Fibroblast of lung (primary cell): ENCODE results near the gene ATP7A. TPM values are rescaled to one million over a fixed set of nuclear protein-coding genes. Genes with fewer than 3 reads are reported as not detected.

Experiments used
- DNase-seq, 2 donors: peaks; one replicate each; pipeline versions ENCODE4 v3.0.0 to v3.0.0-alpha.2; 2010; ENCODE audit warnings: low read depth in 2 of 2
- H2AFZ ChIP-seq: 2 replicates; pipeline ENCODE4 v1.5.1; 2012; ENCODE audit warnings: low read length, control low read depth, inconsistent platforms
- H3K27ac ChIP-seq: 2 replicates; pipeline ENCODE4 v1.5.1; 2011; ENCODE audit warnings: low read length, control low read depth; ENCODE audit not compliant: insufficient read depth
- H3K27me3 ChIP-seq: 2 replicates; pipeline ENCODE4 v1.5.1; 2011; ENCODE audit warnings: mild to moderate bottlenecking, low read length; ENCODE audit not compliant: control insufficient read depth, insufficient read depth
- H3K36me3 ChIP-seq: 2 replicates; pipeline ENCODE4 v1.5.1; 2011; ENCODE audit warnings: low read length; ENCODE audit not compliant: control insufficient read depth, insufficient read depth
- H3K4me1 ChIP-seq: 2 replicates; pipeline ENCODE4 v1.5.1; 2011; ENCODE audit warnings: low read length; ENCODE audit not compliant: control insufficient read depth, insufficient read depth; ENCODE audit errors: extremely low read depth
- H3K4me2 ChIP-seq: 2 replicates; pipeline ENCODE4 v1.5.1; 2011; ENCODE audit warnings: low read length, control low read depth; ENCODE audit not compliant: insufficient read depth; ENCODE audit errors: extremely low read depth
- H3K4me3 ChIP-seq, 4 experiments: fragments of 200-600 bp in 1 of 4; sonication (generic) in 1 of 4; replicated peaks in 1 of 4; 2 replicates each; pipeline ENCODE4 v1.5.1; 2011 to 2016; ENCODE audit warnings: low read length in 4 of 4, low read depth in 3 of 4, mild to moderate bottlenecking in 3 of 4, control low read depth in 2 of 4, inconsistent platforms in 1 of 4, mixed read lengths in 1 of 4; ENCODE audit not compliant: insufficient read depth in 1 of 4; ENCODE audit errors: control extremely low read depth in 1 of 4
- H3K79me2 ChIP-seq: 2 replicates; pipeline ENCODE4 v1.5.1; 2012; ENCODE audit warnings: mild to moderate bottlenecking, low read length, inconsistent platforms; ENCODE audit not compliant: control insufficient read depth, insufficient read depth
- H3K9ac ChIP-seq: 2 replicates; pipeline ENCODE4 v1.5.1; 2011; ENCODE audit warnings: mild to moderate bottlenecking, low read length, control low read depth; ENCODE audit not compliant: insufficient read depth
- H3K9me3 ChIP-seq: 2 replicates; pipeline ENCODE4 v1.5.1; 2012; ENCODE audit warnings: low read depth, low read length; ENCODE audit not compliant: control insufficient read depth, insufficient read depth
- H4K20me1 ChIP-seq: 2 replicates; pipeline ENCODE4 v1.5.1; 2011; ENCODE audit warnings: low read length; ENCODE audit not compliant: control insufficient read depth, insufficient read depth; ENCODE audit errors: extremely low read depth
- EZH2 ChIP-seq: IDR thresholded peaks from 2 replicates; pipeline ENCODE4 v1.5.1; 2012; ENCODE audit warnings: low read length, control low read depth, mild to moderate bottlenecking; ENCODE audit errors: missing control alignments
- polyA plus RNA-seq, 2 donors: library from polyadenylated mRNA; depleted of rRNA in 1 of 2; stranded (reverse) in 1 of 2; unstranded in 1 of 2; fragments of >200 nt; gene quantifications; 2 replicates each; pipeline ENCODE4 v1.2.1, GENCODE V29; 2011 to 2012; ENCODE audit warnings: missing spikeins in 1 of 2
- total RNA-seq: library from RNA; depleted of rRNA; stranded (reverse); fragments of >200 nt; gene quantifications from 2 replicates; pipeline ENCODE4 v1.2.1, GENCODE V29; 2014
- TF ChIP-seq, protein P1 (sequence below), 2 donors: IDR thresholded peaks in 1 of 2; conservative IDR thresholded peaks in 1 of 2; 1 replicate in 1 of 2; 2 replicates in 1 of 2; pipeline ENCODE4 v1.5.1; 2011 to 2012; ENCODE audit warnings: low read length in 2 of 2, control low read depth in 1 of 2, inconsistent platforms in 1 of 2, low read depth in 1 of 2, mild to moderate bottlenecking in 1 of 2

Gene ATP7A
- total and polyA plus RNA-seq, 2 donors (not counting 1 experiment from before 2014, with no cell fraction given), result 12.2 to 18.3 TPM

DNA sequence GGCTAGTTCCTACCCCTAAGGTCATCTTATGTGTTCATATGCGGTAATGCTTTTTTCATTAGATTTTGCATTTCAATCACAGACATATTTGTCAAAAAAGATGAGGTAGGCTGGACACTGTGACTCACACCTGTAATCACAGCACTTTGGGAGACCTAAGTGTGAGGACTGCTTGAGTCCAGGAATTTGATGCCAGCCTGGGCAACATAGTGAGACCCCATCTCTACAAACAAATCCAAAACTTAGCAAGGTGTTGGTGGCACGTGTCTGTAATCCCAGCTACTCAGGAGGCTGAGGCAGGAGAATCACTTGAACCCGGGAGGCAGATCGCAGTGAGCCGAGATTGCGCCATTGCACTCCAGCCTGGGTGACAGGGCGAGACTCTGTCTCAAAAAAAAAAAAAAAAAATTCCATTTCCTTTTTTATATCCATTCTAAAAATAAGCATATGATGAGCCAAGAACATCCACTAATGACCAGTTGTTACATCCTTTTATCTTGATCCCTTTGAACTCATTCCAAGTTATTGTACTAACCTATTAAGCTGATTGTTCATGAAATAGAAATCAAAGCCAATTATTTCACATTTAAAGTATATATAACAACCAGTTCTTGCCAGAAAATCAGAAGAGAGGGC, 35.5 kb downstream of the ATP7A start:
- no peaks in the 10 kb centered on the region for H3K27me3 ChIP-seq
- no peak overlapping the region for H2AFZ ChIP-seq
- H3K36me3 ChIP-seq, result no peaks in the 10 kb centered on the region
- no peaks in the 10 kb centered on the region for H3K79me2 ChIP-seq
- no peak overlapping the region for H3K4me3 ChIP-seq
- H3K4me1 ChIP-seq, result peaks cover 4% of the 10 kb centered on the region
- H4K20me1 ChIP-seq, result no peaks in the 10 kb centered on the region
- no peaks in the 10 kb centered on the region for H3K9me3 ChIP-seq
- no peak for DNase-seq
- no peak overlapping the region for H3K4me2 ChIP-seq
- H3K27ac ChIP-seq, result no peak overlapping the region
- no peak overlapping the region for H3K9ac ChIP-seq
- no peak for TF ChIP-seq EZH2
- TF ChIP-seq, protein P1, sequence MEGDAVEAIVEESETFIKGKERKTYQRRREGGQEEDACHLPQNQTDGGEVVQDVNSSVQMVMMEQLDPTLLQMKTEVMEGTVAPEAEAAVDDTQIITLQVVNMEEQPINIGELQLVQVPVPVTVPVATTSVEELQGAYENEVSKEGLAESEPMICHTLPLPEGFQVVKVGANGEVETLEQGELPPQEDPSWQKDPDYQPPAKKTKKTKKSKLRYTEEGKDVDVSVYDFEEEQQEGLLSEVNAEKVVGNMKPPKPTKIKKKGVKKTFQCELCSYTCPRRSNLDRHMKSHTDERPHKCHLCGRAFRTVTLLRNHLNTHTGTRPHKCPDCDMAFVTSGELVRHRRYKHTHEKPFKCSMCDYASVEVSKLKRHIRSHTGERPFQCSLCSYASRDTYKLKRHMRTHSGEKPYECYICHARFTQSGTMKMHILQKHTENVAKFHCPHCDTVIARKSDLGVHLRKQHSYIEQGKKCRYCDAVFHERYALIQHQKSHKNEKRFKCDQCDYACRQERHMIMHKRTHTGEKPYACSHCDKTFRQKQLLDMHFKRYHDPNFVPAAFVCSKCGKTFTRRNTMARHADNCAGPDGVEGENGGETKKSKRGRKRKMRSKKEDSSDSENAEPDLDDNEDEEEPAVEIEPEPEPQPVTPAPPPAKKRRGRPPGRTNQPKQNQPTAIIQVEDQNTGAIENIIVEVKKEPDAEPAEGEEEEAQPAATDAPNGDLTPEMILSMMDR (conservative IDR thresholded peaks at IDR 0.05 in 1 of 2, IDR thresholded peaks at IDR 0.05 in 1 of 2; ENCODE audit: low read depth in 1 of 2, low read length in 2 of 2), result no peak

GRCh38 chrX:77946571-77946970, 36.1 kb downstream of the ATP7A start:
- H3K9ac ChIP-seq, result no peak overlapping the region
- no peaks in the 10 kb centered on the region for H3K27me3 ChIP-seq
- H3K27ac ChIP-seq, result no peak overlapping the region
- TF ChIP-seq EZH2, result no peak
- TF ChIP-seq, protein P1 (conservative IDR thresholded peaks at IDR 0.05 in 1 of 2, IDR thresholded peaks at IDR 0.05 in 1 of 2; ENCODE audit: low read depth in 1 of 2, low read length in 2 of 2), result no peak
- H3K9me3 ChIP-seq, result no peaks in the 10 kb centered on the region
- H4K20me1 ChIP-seq, result no peaks in the 10 kb centered on the region
- H3K79me2 ChIP-seq, result no peaks in the 10 kb centered on the region
- DNase-seq, result no peak
- peaks cover 4% of the 10 kb centered on the region for H3K4me1 ChIP-seq
- H3K4me2 ChIP-seq, result no peak overlapping the region
- no peaks in the 10 kb centered on the region for H3K36me3 ChIP-seq
- H2AFZ ChIP-seq, result no peak overlapping the region
- no peak overlapping the region for H3K4me3 ChIP-seq

DNA sequence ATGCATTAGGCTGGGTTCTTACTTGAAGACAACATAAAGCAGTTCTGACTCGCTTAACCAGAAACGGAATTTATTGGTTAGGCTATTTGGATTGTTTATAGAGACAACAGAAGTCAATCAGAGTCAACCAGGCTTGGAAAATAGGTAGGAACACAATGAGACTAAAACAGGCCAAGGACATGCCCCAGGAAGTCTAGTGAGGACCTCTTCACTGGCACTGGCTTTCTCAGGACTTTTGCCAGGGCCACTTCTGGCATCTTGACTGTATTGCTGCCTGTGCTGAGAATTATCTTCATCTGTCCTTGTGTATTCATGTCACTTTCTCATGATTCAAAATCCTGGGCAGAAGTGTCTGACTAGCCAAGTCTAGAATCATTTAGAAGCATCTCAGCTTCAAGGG, 39.3 kb downstream of the ATP7A start:
- no peak overlapping the region for H3K4me2 ChIP-seq
- no peaks in the 10 kb centered on the region for H3K36me3 ChIP-seq
- no peak for DNase-seq
- H3K27me3 ChIP-seq, result no peaks in the 10 kb centered on the region
- H4K20me1 ChIP-seq, result no peaks in the 10 kb centered on the region
- no peak overlapping the region for H2AFZ ChIP-seq
- H3K27ac ChIP-seq, result no peak overlapping the region
- H3K4me3 ChIP-seq, result no peak overlapping the region
- no peak overlapping the region for H3K9ac ChIP-seq
- TF ChIP-seq EZH2, result no peak
- TF ChIP-seq, protein P1 (conservative IDR thresholded peaks at IDR 0.05 in 1 of 2, IDR thresholded peaks at IDR 0.05 in 1 of 2; ENCODE audit: low read depth in 1 of 2, low read length in 2 of 2), result no peak
- H3K4me1 ChIP-seq, result peaks cover 6% of the 10 kb centered on the region
- no peaks in the 10 kb centered on the region for H3K9me3 ChIP-seq
- H3K79me2 ChIP-seq, result no peaks in the 10 kb centered on the region
